Smooth muscle cell (in vitro differentiated cells): ENCODE results near the gene CEP128. TPM values are rescaled to one million over a fixed set of nuclear protein-coding genes. Genes with fewer than 3 reads are reported as not detected.

Source experiments
- DNase-seq: peaks from one replicate; lab custom pipeline; 2025; ENCODE audit not compliant: unreplicated experiment; lab: John Stamatoyannopoulos, UW
- H2AFZ ChIP-seq: fragments of 200-600 bp; sonication (generic); 2 replicates; pipeline ENCODE4 v1.6.0; 2016; ENCODE audit warnings: antibody characterized with exemption, low read depth, mild to moderate bottlenecking
- H3F3A ChIP-seq: fragments of 200-600 bp; sonication (generic); 2 replicates; pipeline ENCODE4 v1.6.0; 2017; ENCODE audit warnings: antibody characterized with exemption, low read depth
- H3K27ac ChIP-seq: fragments of 200-600 bp; sonication (generic); 2 replicates; pipeline ENCODE4 v1.5.1; 2016; ENCODE audit warnings: low read depth, mild to moderate bottlenecking
- H3K27me3 ChIP-seq: fragments of 200-600 bp; sonication (generic); 2 replicates; pipeline ENCODE4 v1.6.1; 2016; ENCODE audit warnings: low read depth, mild to moderate bottlenecking
- H3K36me3 ChIP-seq: fragments of 200-600 bp; sonication (generic); 2 replicates; pipeline ENCODE4 v1.5.1; 2016; ENCODE audit warnings: low read depth
- H3K4me1 ChIP-seq: fragments of 200-600 bp; sonication (generic); 2 replicates; pipeline ENCODE4 v1.5.1; 2016; ENCODE audit warnings: low read depth
- H3K4me2 ChIP-seq: fragments of 200-600 bp; sonication (generic); 2 replicates; pipeline ENCODE4 v1.6.0; 2016; ENCODE audit warnings: mild to moderate bottlenecking
- H3K4me3 ChIP-seq: fragments of 200-600 bp; sonication (generic); 2 replicates; pipeline ENCODE4 v1.5.1; 2016; ENCODE audit warnings: mild to moderate bottlenecking
- H3K79me2 ChIP-seq: fragments of 200-600 bp; sonication (generic); 2 replicates; pipeline ENCODE4 v1.6.0; 2016; ENCODE audit warnings: low read depth, mild to moderate bottlenecking
- H3K9ac ChIP-seq: fragments of 200-600 bp; sonication (generic); 2 replicates; pipeline ENCODE4 v1.6.0; 2016; ENCODE audit warnings: low read depth
- H3K9me3 ChIP-seq: fragments of 200-600 bp; sonication (generic); replicated peaks from 2 replicates; pipeline ENCODE4 v1.5.1; 2016; ENCODE audit warnings: low read depth
- H4K20me1 ChIP-seq: fragments of 200-600 bp; sonication (generic); 2 replicates; pipeline ENCODE4 v1.6.0; 2016; ENCODE audit warnings: low read depth
- WGBS: methylation state at CpG from one replicate; pipeline ENCODE4 v1.1.7; 2016; ENCODE audit warnings: low lambda C conversion rate; 5-methylcytosine and 5-hydroxymethylcytosine counted together
- polyA plus RNA-seq: library from polyadenylated mRNA; unstranded; fragments of >200 nt; fragmentation: Nextera tagmentation; extraction: Ambion mirVana; gene quantifications from 2 replicates; pipeline ENCODE4 v1.2.1, GENCODE V29; 2016
- total RNA-seq: library from RNA; depleted of rRNA; stranded (reverse); fragments of >200 nt; gene quantifications from 2 replicates; pipeline ENCODE4 v1.2.3, GENCODE V29; 2014
- TF ChIP-seq, protein P1 (sequence below): fragments of 200-600 bp; sonication (generic); IDR thresholded peaks from 2 replicates; pipeline ENCODE4 v1.5.1; 2017; ENCODE audit warnings: borderline replicate concordance, mild to moderate bottlenecking, antibody characterized with exemption; ENCODE audit not compliant: insufficient read depth, poor library complexity, severe bottlenecking

CEP128 gene
- total and polyA plus RNA-seq, 2 experiments from 2014 or later: 2.7 to 4.4 TPM

DNA sequence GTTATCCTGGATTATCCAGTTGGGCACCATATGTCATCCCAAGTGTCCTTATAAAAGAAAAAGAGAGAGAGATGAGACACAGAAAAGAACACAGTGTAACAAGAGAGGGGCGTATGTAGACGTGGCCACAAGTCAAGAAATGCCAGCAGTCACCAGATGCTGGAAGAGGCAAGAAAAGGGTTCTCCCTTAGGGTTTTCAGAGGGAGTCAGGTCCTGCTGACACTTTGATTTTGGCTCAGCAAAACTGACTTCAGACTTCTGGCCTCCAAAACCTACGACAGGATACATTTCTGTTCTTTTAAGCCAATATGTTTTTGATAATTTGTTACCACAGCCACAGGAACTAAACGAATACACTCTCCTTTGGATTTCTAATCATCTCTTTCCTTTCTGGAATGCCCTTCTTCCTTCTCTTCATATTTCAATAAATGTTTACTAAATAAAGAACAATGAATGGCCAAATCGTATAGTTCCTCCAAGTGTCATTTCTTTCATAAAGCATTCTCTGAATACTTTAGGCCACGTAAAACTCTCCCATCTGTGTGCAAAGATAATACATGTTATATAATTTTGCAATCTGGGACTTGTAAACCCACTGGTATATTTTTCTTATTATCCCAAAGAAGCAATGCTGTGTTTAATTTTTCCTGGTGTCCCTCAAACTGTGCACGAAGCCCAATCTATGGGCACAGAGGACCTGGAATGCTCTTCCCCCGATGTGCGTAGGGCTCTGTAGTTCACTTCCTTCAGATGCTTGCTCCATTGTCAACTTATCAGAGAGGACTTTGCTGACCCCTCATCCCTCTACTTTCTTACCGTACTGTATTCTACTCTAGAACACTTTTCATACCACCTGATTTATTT is 303.6 kb downstream of the CEP128 start:
- no peaks in the 10 kb centered on the region for H3K9me3 ChIP-seq
- no peaks in the 10 kb centered on the region for H3K79me2 ChIP-seq
- H3K27me3 ChIP-seq: no peaks in the 10 kb centered on the region
- no peaks in the 10 kb centered on the region for H4K20me1 ChIP-seq
- H3K36me3 ChIP-seq: no peaks in the 10 kb centered on the region
- peak overlapping the region; percentile 9 for H3K4me2 ChIP-seq
- TF ChIP-seq, protein P1, sequence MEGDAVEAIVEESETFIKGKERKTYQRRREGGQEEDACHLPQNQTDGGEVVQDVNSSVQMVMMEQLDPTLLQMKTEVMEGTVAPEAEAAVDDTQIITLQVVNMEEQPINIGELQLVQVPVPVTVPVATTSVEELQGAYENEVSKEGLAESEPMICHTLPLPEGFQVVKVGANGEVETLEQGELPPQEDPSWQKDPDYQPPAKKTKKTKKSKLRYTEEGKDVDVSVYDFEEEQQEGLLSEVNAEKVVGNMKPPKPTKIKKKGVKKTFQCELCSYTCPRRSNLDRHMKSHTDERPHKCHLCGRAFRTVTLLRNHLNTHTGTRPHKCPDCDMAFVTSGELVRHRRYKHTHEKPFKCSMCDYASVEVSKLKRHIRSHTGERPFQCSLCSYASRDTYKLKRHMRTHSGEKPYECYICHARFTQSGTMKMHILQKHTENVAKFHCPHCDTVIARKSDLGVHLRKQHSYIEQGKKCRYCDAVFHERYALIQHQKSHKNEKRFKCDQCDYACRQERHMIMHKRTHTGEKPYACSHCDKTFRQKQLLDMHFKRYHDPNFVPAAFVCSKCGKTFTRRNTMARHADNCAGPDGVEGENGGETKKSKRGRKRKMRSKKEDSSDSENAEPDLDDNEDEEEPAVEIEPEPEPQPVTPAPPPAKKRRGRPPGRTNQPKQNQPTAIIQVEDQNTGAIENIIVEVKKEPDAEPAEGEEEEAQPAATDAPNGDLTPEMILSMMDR: no peak
- H3F3A ChIP-seq: no peaks in the 10 kb centered on the region
- no peak for DNase-seq
- H3K4me3 ChIP-seq: no peak overlapping the region
- no peak overlapping the region for H3K27ac ChIP-seq
- H3K9ac ChIP-seq: no peak overlapping the region
- 85% methylated on average over 10 of the region's 10 CpGs for WGBS
- no peak overlapping the region for H2AFZ ChIP-seq
- H3K4me1 ChIP-seq: no peaks in the 10 kb centered on the region

DNA sequence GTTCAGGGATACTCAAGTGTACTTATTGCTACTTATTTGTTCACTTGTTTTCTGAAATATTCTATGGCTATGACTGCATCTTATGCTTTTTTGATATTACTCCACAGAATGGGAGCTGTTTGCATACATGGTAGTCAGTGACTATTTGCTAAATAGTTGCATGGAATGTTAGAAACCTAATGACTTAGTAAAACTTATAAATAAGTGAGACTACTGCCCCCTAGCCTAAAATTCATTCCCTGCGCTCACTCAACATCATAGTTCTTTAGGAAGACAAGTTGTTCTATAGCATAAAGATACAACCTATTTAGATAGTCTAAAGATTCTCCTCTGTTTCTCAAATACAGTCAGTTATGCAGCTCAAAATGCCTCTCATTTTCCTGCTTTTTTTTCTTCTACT is 305.5 kb downstream of the CEP128 start:
- H4K20me1 ChIP-seq: no peaks in the 10 kb centered on the region
- H3K9ac ChIP-seq: no peak overlapping the region
- no peak for DNase-seq
- H3K4me2 ChIP-seq: no peak overlapping the region
- H3K27ac ChIP-seq: no peak overlapping the region
- no peaks in the 10 kb centered on the region for H3K4me1 ChIP-seq
- H3K4me3 ChIP-seq: no peak overlapping the region
- no peaks in the 10 kb centered on the region for H3K79me2 ChIP-seq
- H3K36me3 ChIP-seq: no peaks in the 10 kb centered on the region
- no peaks in the 10 kb centered on the region for H3F3A ChIP-seq
- no peaks in the 10 kb centered on the region for H3K27me3 ChIP-seq
- TF ChIP-seq, protein P1: peak; percentile 22
- WGBS: 92% methylated on average over 1 of the region's 1 CpG
- no peak overlapping the region for H2AFZ ChIP-seq
- H3K9me3 ChIP-seq: no peaks in the 10 kb centered on the region

DNA sequence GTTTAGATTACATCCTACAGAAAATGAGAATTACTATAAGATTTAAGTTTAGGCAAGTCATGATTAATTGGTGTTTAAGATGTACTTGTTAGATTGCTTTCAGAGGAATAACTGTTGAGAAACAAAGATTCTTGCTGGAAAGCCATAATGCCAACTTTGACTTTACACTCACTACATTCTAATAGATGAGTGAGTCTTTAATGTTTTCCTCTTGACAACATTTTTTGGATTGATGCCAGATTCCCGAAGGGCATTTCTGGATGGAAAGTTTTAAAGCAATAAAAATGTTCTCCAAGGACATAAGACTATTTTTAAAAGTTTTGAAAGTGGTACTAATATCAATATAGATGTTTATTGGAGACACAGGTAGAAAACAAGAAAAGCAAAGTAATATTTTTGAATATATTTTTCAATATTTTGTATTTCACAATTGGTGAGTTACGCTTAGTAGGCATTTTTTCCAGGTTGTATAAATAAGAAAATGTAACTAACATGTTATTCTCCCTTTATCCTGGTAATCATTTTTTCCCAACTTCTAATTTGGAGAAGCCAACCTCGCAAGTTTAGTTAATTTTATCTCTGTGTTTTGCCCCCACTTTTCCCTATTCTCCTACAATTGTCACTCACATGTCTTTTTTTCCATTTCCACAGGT is 307.3 kb downstream of the CEP128 start:
- WGBS: 96% methylated on average over 3 of the region's 3 CpGs
- Histone ChIP-seq H3K79me2 (no peaks in the 10 kb centered on the region), H3K4me2 (no peak overlapping the region), H3K4me1 (no peaks in the 10 kb centered on the region), H3K36me3 (no peaks in the 10 kb centered on the region), H3K9me3 (no peaks in the 10 kb centered on the region), H3F3A (no peaks in the 10 kb centered on the region), H3K27ac (no peak overlapping the region), H4K20me1 (no peaks in the 10 kb centered on the region), H3K4me3 (no peak overlapping the region), H3K9ac (no peak overlapping the region), H2AFZ (no peak overlapping the region), H3K27me3 (no peaks in the 10 kb centered on the region)
- TF ChIP-seq, protein P1: no peak
- no peak for DNase-seq

DNA sequence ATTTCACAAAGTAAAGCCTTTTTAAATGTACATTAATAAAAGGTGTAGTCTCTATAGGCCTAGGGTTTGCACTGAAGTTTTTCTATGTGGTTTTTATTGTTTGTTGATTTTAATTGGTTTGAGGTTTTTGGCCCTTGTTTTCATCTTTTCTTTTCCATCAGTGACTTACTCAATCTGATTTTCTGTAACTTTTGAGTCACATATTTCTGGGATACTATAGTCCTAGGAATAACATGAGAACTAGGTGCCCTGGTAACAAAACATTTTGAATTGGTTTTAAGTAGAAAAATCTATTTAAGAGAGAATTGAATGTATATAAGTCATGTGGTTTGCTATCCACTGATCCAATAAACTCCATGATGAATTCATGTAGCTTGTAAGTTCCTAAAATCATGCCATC is 311.9 kb downstream of the CEP128 start:
- Histone ChIP-seq H3K9ac (no peak overlapping the region), H2AFZ (no peak overlapping the region), H3K4me1 (no peaks in the 10 kb centered on the region), H3K4me3 (no peak overlapping the region), H3K9me3 (no peaks in the 10 kb centered on the region), H3F3A (no peaks in the 10 kb centered on the region), H3K79me2 (no peaks in the 10 kb centered on the region), H3K36me3 (no peaks in the 10 kb centered on the region), H3K27me3 (no peaks in the 10 kb centered on the region), H3K4me2 (no peak overlapping the region), H4K20me1 (no peaks in the 10 kb centered on the region), H3K27ac (no peak overlapping the region)
- TF ChIP-seq, protein P1: no peak
- no peak for DNase-seq
